H9 (cell line): Measurements from ENCODE around the gene DMXL1. TPM values are rescaled to one million over a fixed set of nuclear protein-coding genes. Genes with fewer than 3 reads are reported as not detected.

Experiments
- DNase-seq: peaks from one replicate; pipeline ENCODE4 v3.0.0-alpha.2; 2017
- H2AFZ ChIP-seq: one replicate; pipeline ENCODE4 v1.6.1; 2013; ENCODE audit warnings: mild to moderate bottlenecking, low read length, control low read depth, moderate library complexity
- H2AK5ac ChIP-seq: 2 replicates; pipeline ENCODE4 v1.6.1; 2013; ENCODE audit warnings: low read length, control low read depth, mixed read lengths; ENCODE audit not compliant: insufficient read length
- H2BK120ac ChIP-seq: one replicate; pipeline ENCODE4 v1.6.1; 2013; ENCODE audit warnings: low read depth, mild to moderate bottlenecking, low read length, control low read depth, inconsistent platforms; ENCODE audit not compliant: poor library complexity, severe bottlenecking
- H2BK12ac ChIP-seq: 2 replicates; pipeline ENCODE4 v1.6.1; 2013; ENCODE audit warnings: low read length, control low read depth, mixed read lengths, low read depth; ENCODE audit not compliant: insufficient read length
- H2BK15ac ChIP-seq: 2 replicates; pipeline ENCODE4 v1.6.1; 2013; ENCODE audit warnings: low read depth, low read length, control low read depth
- H2BK20ac ChIP-seq: one replicate; pipeline ENCODE4 v1.6.1; 2013; ENCODE audit warnings: low read depth, mild to moderate bottlenecking, low read length, control low read depth, inconsistent platforms; ENCODE audit not compliant: poor library complexity, severe bottlenecking
- H2BK5ac ChIP-seq: 2 replicates; pipeline ENCODE4 v1.6.1; 2013; ENCODE audit warnings: low read length, control low read depth, mixed read lengths; ENCODE audit not compliant: insufficient read length
- H3K14ac ChIP-seq: 2 replicates; pipeline ENCODE4 v1.6.1; 2013; ENCODE audit warnings: low read length, control low read depth; ENCODE audit not compliant: insufficient read depth
- H3K18ac ChIP-seq: 2 replicates; pipeline ENCODE4 v1.6.1; 2013; ENCODE audit warnings: low read depth, mild to moderate bottlenecking, mixed read lengths, low read length, control low read depth; ENCODE audit not compliant: insufficient read length
- H3K23ac ChIP-seq: 2 replicates; pipeline ENCODE4 v1.6.1; 2013; ENCODE audit warnings: low read length, control low read depth, mixed read lengths, low read depth; ENCODE audit not compliant: insufficient read length
- H3K23me2 ChIP-seq: 2 replicates; pipeline ENCODE4 v1.6.1; 2013; ENCODE audit warnings: low read depth, mild to moderate bottlenecking, mixed read lengths, low read length, control low read depth; ENCODE audit not compliant: insufficient read length, poor library complexity, severe bottlenecking
- H3K27ac ChIP-seq: 2 replicates; pipeline ENCODE4 v1.5.1; 2013; ENCODE audit warnings: low read length, control low read depth, mixed read lengths, low read depth; ENCODE audit not compliant: insufficient read length
- H3K27me3 ChIP-seq: 2 replicates; pipeline ENCODE4 v1.6.1; 2013; ENCODE audit warnings: low read length, control low read depth, inconsistent platforms; ENCODE audit not compliant: insufficient read depth
- H3K4ac ChIP-seq: 2 replicates; pipeline ENCODE4 v1.6.1; 2013; ENCODE audit warnings: low read depth, mild to moderate bottlenecking, control low read depth, inconsistent platforms, low read length, moderate library complexity
- H3K4me1 ChIP-seq: 2 replicates; pipeline ENCODE4 v1.6.1; 2013; ENCODE audit warnings: low read length, control low read depth, inconsistent platforms; ENCODE audit not compliant: insufficient read depth
- H3K4me2 ChIP-seq: 2 replicates; pipeline ENCODE4 v1.6.1; 2013; ENCODE audit warnings: low read length, control low read depth, mixed read lengths; ENCODE audit not compliant: insufficient read length, insufficient read depth
- H3K56ac ChIP-seq: 2 replicates; pipeline ENCODE4 v1.6.1; 2013; ENCODE audit warnings: low read depth, mild to moderate bottlenecking, mixed read lengths, low read length, control low read depth; ENCODE audit not compliant: insufficient read length
- H3K79me1 ChIP-seq: 2 replicates; pipeline ENCODE4 v1.6.1; 2013; ENCODE audit warnings: low read depth, mild to moderate bottlenecking, moderate library complexity, low read length, control low read depth, inconsistent platforms; ENCODE audit not compliant: insufficient read depth, poor library complexity, severe bottlenecking
- H3K79me2 ChIP-seq: 2 replicates; pipeline ENCODE4 v1.6.1; 2013; ENCODE audit warnings: low read length, control low read depth, inconsistent platforms; ENCODE audit not compliant: insufficient read depth
- H3K9ac ChIP-seq: 2 replicates; pipeline ENCODE4 v1.6.1; 2013; ENCODE audit warnings: low read length, control low read depth, mixed read lengths; ENCODE audit not compliant: insufficient read length; ENCODE audit errors: extremely low read depth
- H3K9me3 ChIP-seq: one replicate; pipeline ENCODE4 v1.6.1; 2013; ENCODE audit warnings: low read depth, low read length, inconsistent platforms; ENCODE audit not compliant: control insufficient read depth
- H3T11ph ChIP-seq: one replicate; pipeline ENCODE4 v1.6.1; 2013; ENCODE audit warnings: mild to moderate bottlenecking, low read length, control low read depth, inconsistent platforms
- H4K20me1 ChIP-seq: one replicate; pipeline ENCODE4 v1.6.1; 2013; ENCODE audit not compliant: control insufficient read depth, insufficient read length, insufficient read depth
- H4K5ac ChIP-seq: 2 replicates; pipeline ENCODE4 v1.6.1; 2013; ENCODE audit warnings: low read depth, mild to moderate bottlenecking, mixed read lengths, low read length, control low read depth; ENCODE audit not compliant: insufficient read length
- H4K8ac ChIP-seq: replicated peaks from 2 replicates; pipeline ENCODE4 v1.6.1; 2013; ENCODE audit warnings: low read length, control low read depth, mixed read lengths, low read depth; ENCODE audit not compliant: insufficient read length
- H4K91ac ChIP-seq: 2 replicates; pipeline ENCODE4 v1.6.1; 2013; ENCODE audit warnings: low read depth, mild to moderate bottlenecking, moderate library complexity, mixed read lengths, low read length, control low read depth; ENCODE audit not compliant: insufficient read length
- H3K27ac Mint-ChIP-seq, 3 experiments: 2 replicates in 2 of 3; 3 replicates in 1 of 3; pipeline ENCODE4 v1.8.0; 2020 to 2021; ENCODE audit warnings: mixed read lengths in 3 of 3, mild to moderate bottlenecking in 1 of 3, moderate library complexity in 1 of 3
- H3K27me3 Mint-ChIP-seq: 2 replicates; pipeline ENCODE4 v1.8.0; 2021; ENCODE audit warnings: low read depth, mild to moderate bottlenecking, moderate library complexity, mixed read lengths
- H3K36me3 Mint-ChIP-seq, 3 experiments: 2 replicates in 2 of 3; 3 replicates in 1 of 3; pipeline ENCODE4 v1.8.0; 2020 to 2021; ENCODE audit warnings: low read depth in 3 of 3, mixed read lengths in 3 of 3; ENCODE audit not compliant: insufficient read depth in 1 of 3
- H3K4me1 Mint-ChIP-seq, 2 experiments: 2 replicates each; pipeline ENCODE4 v1.8.0; 2020; ENCODE audit warnings: mixed read lengths in 2 of 2
- H3K4me3 Mint-ChIP-seq, 2 experiments: 2 replicates in 1 of 2; 3 replicates in 1 of 2; pipeline ENCODE4 v1.8.0; 2020 to 2021; ENCODE audit warnings: mild to moderate bottlenecking in 2 of 2, mixed read lengths in 2 of 2, moderate library complexity in 1 of 2
- H3K9me3 Mint-ChIP-seq, 2 experiments: 2 replicates in 1 of 2; 3 replicates in 1 of 2; pipeline ENCODE4 v1.8.0; 2020; ENCODE audit warnings: mild to moderate bottlenecking in 2 of 2, mixed read lengths in 2 of 2, moderate library complexity in 1 of 2
- WGBS: extraction: QIAGEN DNeasy Blood & Tissue Kit; methylation state at CpG from one replicate; pipeline ENCODE4 v1.1.7; 2013; ENCODE audit warnings: missing lambda C conversion rate, low lambda C conversion rate, mixed read lengths; ENCODE audit not compliant: insufficient read length; ENCODE audit errors: extremely low coverage; 5-methylcytosine and 5-hydroxymethylcytosine counted together
- total RNA-seq: library from RNA; stranded (reverse); gene quantifications from 2 replicates; pipeline ENCODE4 v1.2.1, GENCODE V29; 2021
- TF ChIP-seq, protein P1 (sequence below): fragments of 200-600 bp; sonication (generic); conservative IDR thresholded peaks from 3 replicates; pipeline ENCODE4 v1.8.0; 2021; ENCODE audit warnings: antibody characterized with exemption, mild to moderate bottlenecking

Gene DMXL1
- total RNA-seq, 1 experiment from 2014 or later: 63.5 TPM

DNA sequence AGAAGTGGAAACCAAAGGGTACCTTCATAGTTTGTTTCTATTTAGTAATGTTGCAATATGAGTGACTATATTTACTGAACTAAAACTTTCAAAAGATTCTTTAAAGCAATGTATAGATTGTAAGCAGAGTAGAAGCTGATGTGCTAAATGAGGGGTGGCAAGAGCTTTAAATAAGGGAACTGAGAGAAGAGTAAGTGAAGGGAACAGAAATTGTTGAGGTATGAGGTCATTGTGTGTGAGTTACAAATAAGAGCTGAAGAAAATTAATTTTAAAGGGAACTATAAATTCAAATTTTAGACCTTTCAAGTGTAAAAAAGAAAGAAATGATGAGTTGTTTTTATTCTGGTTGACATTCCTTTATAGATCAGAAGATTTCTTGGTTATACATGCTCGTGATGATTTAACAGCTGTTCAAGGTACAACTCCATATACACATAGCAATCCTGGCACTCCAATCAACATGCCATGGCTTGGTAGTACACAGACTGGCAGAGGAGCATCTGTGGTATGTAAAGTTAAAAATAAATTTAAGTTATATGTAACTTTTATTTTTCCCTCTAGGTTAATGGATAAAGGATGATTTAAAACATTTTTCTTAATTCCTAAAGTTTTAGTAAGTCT, 149.8 kb downstream of the DMXL1 start:
- no peak overlapping the region for H3K18ac ChIP-seq
- Mint-ChIP-seq H3K27me3 (no peaks in the 10 kb centered on the region), H3K4me1 (no peaks in the 10 kb centered on the region), H3K36me3 (peaks cover 2 to 18% (median 5%) of the 10 kb centered on the region in 3 experiments; a peak in 5 of 7 replicates), H3K4me3 (no peak overlapping the region), H3K27ac (no peak overlapping the region; a peak in 1 of 7 replicates), H3K9me3 (no peaks in the 10 kb centered on the region)
- H3K4ac ChIP-seq: no peak overlapping the region
- no peaks in the 10 kb centered on the region for H4K20me1 ChIP-seq
- H4K5ac ChIP-seq: no peak overlapping the region
- H3K9ac ChIP-seq: no peak overlapping the region
- H2BK12ac ChIP-seq: no peak overlapping the region
- H2BK120ac ChIP-seq: no peak overlapping the region
- WGBS: no CpG with 5 or more reads among the region's 1 CpG
- H3K23me2 ChIP-seq: no peaks in the 10 kb centered on the region
- H3K79me1 ChIP-seq: no peaks in the 10 kb centered on the region
- TF ChIP-seq, protein P1, sequence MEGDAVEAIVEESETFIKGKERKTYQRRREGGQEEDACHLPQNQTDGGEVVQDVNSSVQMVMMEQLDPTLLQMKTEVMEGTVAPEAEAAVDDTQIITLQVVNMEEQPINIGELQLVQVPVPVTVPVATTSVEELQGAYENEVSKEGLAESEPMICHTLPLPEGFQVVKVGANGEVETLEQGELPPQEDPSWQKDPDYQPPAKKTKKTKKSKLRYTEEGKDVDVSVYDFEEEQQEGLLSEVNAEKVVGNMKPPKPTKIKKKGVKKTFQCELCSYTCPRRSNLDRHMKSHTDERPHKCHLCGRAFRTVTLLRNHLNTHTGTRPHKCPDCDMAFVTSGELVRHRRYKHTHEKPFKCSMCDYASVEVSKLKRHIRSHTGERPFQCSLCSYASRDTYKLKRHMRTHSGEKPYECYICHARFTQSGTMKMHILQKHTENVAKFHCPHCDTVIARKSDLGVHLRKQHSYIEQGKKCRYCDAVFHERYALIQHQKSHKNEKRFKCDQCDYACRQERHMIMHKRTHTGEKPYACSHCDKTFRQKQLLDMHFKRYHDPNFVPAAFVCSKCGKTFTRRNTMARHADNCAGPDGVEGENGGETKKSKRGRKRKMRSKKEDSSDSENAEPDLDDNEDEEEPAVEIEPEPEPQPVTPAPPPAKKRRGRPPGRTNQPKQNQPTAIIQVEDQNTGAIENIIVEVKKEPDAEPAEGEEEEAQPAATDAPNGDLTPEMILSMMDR: no peak
- H2BK20ac ChIP-seq: no peak overlapping the region
- no peaks in the 10 kb centered on the region for H3K79me2 ChIP-seq
- no peak overlapping the region for H4K8ac ChIP-seq
- no peak overlapping the region for H2BK15ac ChIP-seq
- no peak overlapping the region for H3K4me2 ChIP-seq
- DNase-seq: no peak
- H3K23ac ChIP-seq: no peak overlapping the region
- no peaks in the 10 kb centered on the region for H3K9me3 ChIP-seq
- no peak overlapping the region for H3K14ac ChIP-seq
- no peaks in the 10 kb centered on the region for H3K27me3 ChIP-seq
- no peak overlapping the region for H2AFZ ChIP-seq
- H3K4me1 ChIP-seq: no peaks in the 10 kb centered on the region
- H4K91ac ChIP-seq: no peak overlapping the region
- H3T11ph ChIP-seq: no peak overlapping the region
- H3K56ac ChIP-seq: no peak overlapping the region
- no peak overlapping the region for H2BK5ac ChIP-seq
- H2AK5ac ChIP-seq: no peak overlapping the region
- no peak overlapping the region for H3K27ac ChIP-seq
